Activated naive CD4-positive, alpha-beta T cell treated with anti-CD3 and anti-CD28 coated beads, Interleukin-2, amount 50 U/mL, for 24 hours (primary cell): Measurements from ENCODE around the gene KCTD11.

Source experiments
- H3K27ac Mint-ChIP-seq: one replicate; pipeline ENCODE4 v1.8.0; 2021; ENCODE audit warnings: mild to moderate bottlenecking, mixed read lengths
- H3K27me3 Mint-ChIP-seq: one replicate; pipeline ENCODE4 v1.8.0; 2021; ENCODE audit warnings: mixed read lengths
- H3K36me3 Mint-ChIP-seq: one replicate; pipeline ENCODE4 v1.8.0; 2021; ENCODE audit warnings: mixed read lengths
- H3K4me1 Mint-ChIP-seq: one replicate; pipeline ENCODE4 v1.8.0; 2021; ENCODE audit warnings: mixed read lengths
- H3K4me3 Mint-ChIP-seq: one replicate; pipeline ENCODE4 v1.8.0; 2021; ENCODE audit warnings: mild to moderate bottlenecking, mixed read lengths
- H3K9me3 Mint-ChIP-seq: one replicate; pipeline ENCODE4 v1.8.0; 2021; ENCODE audit warnings: mixed read lengths

The KCTD11 gene

GRCh38 chr17:7394452-7395191 lies 42.7 kb downstream of the KCTD11 start, which contains the start of gene PLSCR3:
Gene PLSCR3 (minus strand): TSS chr17:7394525. CDS start chr17:7394110, 415 bp downstream.
- no peaks in the 10 kb centered on the region for H3K36me3 Mint-ChIP-seq
- peak within 1 kb of the TSS; percentile 96 for H3K27ac Mint-ChIP-seq
- no peaks in the 10 kb centered on the region for H3K27me3 Mint-ChIP-seq
- no peaks in the 10 kb centered on the region for H3K9me3 Mint-ChIP-seq
- H3K4me3 Mint-ChIP-seq, result peak within 1 kb of the TSS; percentile 95
- peaks cover 37% of the 10 kb centered on the region for H3K4me1 Mint-ChIP-seq

GRCh38 chr17:7396147-7396546 lies 44.2 kb downstream of the KCTD11 start:
- Mint-ChIP-seq H3K27ac (peak overlapping the region; percentile 66), H3K27me3 (no peaks in the 10 kb centered on the region), H3K36me3 (no peaks in the 10 kb centered on the region), H3K9me3 (no peaks in the 10 kb centered on the region), H3K4me3 (peak overlapping the region; percentile 16), H3K4me1 (peaks cover 32% of the 10 kb centered on the region)

- Mint-ChIP-seq H3K4me1 (peaks cover 19% of the 10 kb centered on the region), H3K27ac (no peak overlapping the region), H3K9me3 (no peaks in the 10 kb centered on the region), H3K36me3 (no peaks in the 10 kb centered on the region), H3K27me3 (no peaks in the 10 kb centered on the region), H3K4me3 (no peak overlapping the region)
These were observed 46.6 kb downstream of the KCTD11 start for GRCh38 chr17:7398612-7399011.

GRCh38 chr17:7403043-7403726 lies 51.2 kb downstream of the KCTD11 start:
- Mint-ChIP-seq H3K27ac (peak overlapping the region; percentile 55), H3K4me1 (peaks cover 15% of the 10 kb centered on the region), H3K4me3 (peak overlapping the region; percentile 96), H3K27me3 (no peaks in the 10 kb centered on the region), H3K9me3 (no peaks in the 10 kb centered on the region), H3K36me3 (no peaks in the 10 kb centered on the region)

- Mint-ChIP-seq H3K4me3 (peak overlapping the region; percentile 96), H3K9me3 (no peaks in the 10 kb centered on the region), H3K27me3 (no peaks in the 10 kb centered on the region), H3K4me1 (peaks cover 15% of the 10 kb centered on the region), H3K27ac (peak overlapping the region; percentile 93), H3K36me3 (no peaks in the 10 kb centered on the region)
These were observed 51.7 kb downstream of the KCTD11 start for GRCh38 chr17:7403727-7403976.

- Mint-ChIP-seq H3K36me3 (no peaks in the 10 kb centered on the region), H3K9me3 (no peaks in the 10 kb centered on the region), H3K27me3 (no peaks in the 10 kb centered on the region), H3K27ac (peak within 1 kb of the TSS; percentile 93), H3K4me1 (peaks cover 18% of the 10 kb centered on the region), H3K4me3 (peak within 1 kb of the TSS; percentile 96)
These were observed 52.2 kb downstream of the KCTD11 start, which contains the start of gene TMEM256 for GRCh38 chr17:7403977-7404736. Gene TMEM256 (minus strand): TSS chr17:7404097. CDS start chr17:7404084, 13 bp downstream.
